H1 (cell line): ENCODE data around the gene RAB3C. TPM values are rescaled to one million over a fixed set of nuclear protein-coding genes. Genes with fewer than 3 reads are reported as not detected.
A peak's percentile ranks its signal among the peaks of the same experiment; 100 is the strongest.

Experiments used
- CTCF ChIA-PET: fragments of 300-600 bp; sonication (Branson Sonifier 250); formaldehyde crosslinking; loops from one replicate; lab custom pipeline; 2021; ENCODE audit not compliant: partially characterized antibody; lab: Charles Lee
- POLR2A ChIA-PET: fragments of 300-600 bp; sonication (Branson Sonifier 250); formaldehyde crosslinking; loops from one replicate; lab custom pipeline; 2021; ENCODE audit warnings: inconsistent platforms; ENCODE audit not compliant: partially characterized antibody; lab: Charles Lee
- DNase-seq, 2 experiments: peaks; one replicate each; pipeline versions ENCODE4 v3.0.0 to v3.0.0-alpha.2; 2010 to 2022; ENCODE audit warnings: low spot score in 2 of 2, low read depth in 1 of 2, mixed read lengths in 1 of 2
- FAIRE-seq: peaks from 2 replicates; lab custom pipeline; 2011; peaks lifted over from hg19 to GRCh38; lab: Jason Lieb, UNC
- H2AFZ ChIP-seq: 2 replicates; pipeline ENCODE4 v1.8.1; 2012; ENCODE audit warnings: low read length, inconsistent platforms
- H2AK5ac ChIP-seq: 2 replicates; pipeline ENCODE4 v1.6.1; 2013; ENCODE audit warnings: low read depth, low read length
- H2BK120ac ChIP-seq: replicated peaks from 2 replicates; pipeline ENCODE3; 2013; ENCODE audit warnings: low read depth, low read length, inconsistent platforms
- H2BK12ac ChIP-seq: 2 replicates; pipeline ENCODE4 v1.6.1; 2013; ENCODE audit warnings: low read depth, low read length
- H2BK15ac ChIP-seq: 2 replicates; pipeline ENCODE4 v1.6.1; 2013; ENCODE audit warnings: low read length
- H2BK20ac ChIP-seq: 2 replicates; pipeline ENCODE4 v1.6.1; 2013; ENCODE audit warnings: low read length
- H2BK5ac ChIP-seq: 2 replicates; pipeline ENCODE4 v1.6.1; 2013; ENCODE audit warnings: low read depth, low read length
- H3K14ac ChIP-seq: 2 replicates; pipeline ENCODE4 v1.6.1; 2013; ENCODE audit warnings: inconsistent platforms; ENCODE audit not compliant: insufficient read length
- H3K18ac ChIP-seq: 2 replicates; pipeline ENCODE4 v1.6.1; 2013; ENCODE audit warnings: low read length; ENCODE audit errors: extremely low read depth
- H3K23ac ChIP-seq: 2 replicates; pipeline ENCODE4 v1.6.1; 2013; ENCODE audit warnings: inconsistent platforms; ENCODE audit not compliant: insufficient read length
- H3K23me2 ChIP-seq: 2 replicates; pipeline ENCODE4 v1.6.1; 2013; ENCODE audit warnings: low read depth, low read length
- H3K27ac ChIP-seq: 2 replicates; pipeline ENCODE4 v1.6.1; 2011; ENCODE audit warnings: low read depth, low read length, inconsistent platforms
- H3K27me3 ChIP-seq, 4 experiments: replicated peaks in 1 of 4; 1 replicate in 1 of 4; 2 replicates in 3 of 4; pipeline versions ENCODE4 v1.6.1 to v1.8.1; 2011 to 2013; ENCODE audit warnings: low read length in 3 of 4, mild to moderate bottlenecking in 3 of 4, inconsistent platforms in 2 of 4, mixed read lengths in 2 of 4, moderate library complexity in 1 of 4; ENCODE audit not compliant: control insufficient read depth in 3 of 4, insufficient read depth in 3 of 4; ENCODE audit errors: extremely low read depth in 1 of 4
- H3K36me3 ChIP-seq, 4 experiments: 2 replicates each; pipeline versions ENCODE4 v1.6.1 to v1.8.1; 2011 to 2013; ENCODE audit warnings: mild to moderate bottlenecking in 4 of 4, low read length in 3 of 4, moderate library complexity in 2 of 4, control low read depth in 1 of 4, inconsistent platforms in 1 of 4; ENCODE audit not compliant: insufficient read depth in 4 of 4, control insufficient read depth in 2 of 4
- H3K4ac ChIP-seq: replicated peaks from 2 replicates; pipeline ENCODE3; 2013; ENCODE audit warnings: low read length, low read depth, mixed read lengths, inconsistent platforms; ENCODE audit not compliant: insufficient read length
- H3K4me1 ChIP-seq, 4 experiments: replicated peaks in 1 of 4; 1 replicate in 1 of 4; 2 replicates in 3 of 4; pipeline versions ENCODE4 v1.6.1 to v1.8.1; 2011 to 2013; ENCODE audit warnings: low read length in 3 of 4, inconsistent platforms in 2 of 4, mixed read lengths in 1 of 4; ENCODE audit not compliant: insufficient read depth in 4 of 4, control insufficient read depth in 3 of 4
- H3K4me2 ChIP-seq, 2 experiments: 2 replicates each; pipeline versions ENCODE4 v1.6.1 to v1.8.1; 2011 to 2013; ENCODE audit warnings: low read depth in 2 of 2, low read length in 2 of 2, control low read depth in 1 of 2, inconsistent platforms in 1 of 2, mild to moderate bottlenecking in 1 of 2; ENCODE audit not compliant: insufficient read depth in 1 of 2
- H3K4me3 ChIP-seq, 4 experiments: fragments of 200-600, 300-600 bp in 1 of 4; sonication (generic), shearing (Covaris generic), sonication (Bioruptor Twin) in 1 of 4; 2 replicates each; pipeline versions ENCODE4 v1.5.1 to v1.8.1; 2011 to 2016; ENCODE audit warnings: low read length in 4 of 4, low read depth in 3 of 4, control low read depth in 2 of 4, inconsistent platforms in 2 of 4, mild to moderate bottlenecking in 2 of 4, mixed read lengths in 1 of 4, moderate library complexity in 1 of 4; ENCODE audit not compliant: insufficient read depth in 2 of 4; ENCODE audit errors: extremely low read depth in 1 of 4
- H3K56ac ChIP-seq: replicated peaks from 2 replicates; pipeline ENCODE3; 2013; ENCODE audit warnings: low read depth, mild to moderate bottlenecking, mixed read lengths, low read length, inconsistent platforms; ENCODE audit not compliant: insufficient read length
- H3K79me1 ChIP-seq: 2 replicates; pipeline ENCODE4 v1.6.1; 2013; ENCODE audit warnings: low read depth, low read length, control low read depth
- H3K79me2 ChIP-seq, 2 experiments: 2 replicates each; pipeline versions ENCODE4 v1.6.1 to v1.8.1; 2012 to 2013; ENCODE audit warnings: low read length in 2 of 2, mild to moderate bottlenecking in 2 of 2, inconsistent platforms in 1 of 2; ENCODE audit not compliant: insufficient read depth in 2 of 2, control insufficient read depth in 1 of 2
- H3K9ac ChIP-seq, 4 experiments: replicated peaks in 1 of 4; 1 replicate in 1 of 4; 2 replicates in 3 of 4; pipeline versions ENCODE4 v1.6.1 to v1.8.1; 2011 to 2013; ENCODE audit warnings: low read depth in 3 of 4, low read length in 3 of 4, control low read depth in 2 of 4, mild to moderate bottlenecking in 2 of 4, moderate library complexity in 2 of 4, inconsistent platforms in 1 of 4; ENCODE audit errors: extremely low read depth in 1 of 4
- H3K9me3 ChIP-seq, 2 experiments: 2 replicates each; pipeline versions ENCODE4 v1.6.1 to v1.8.1; 2012 to 2013; ENCODE audit warnings: mild to moderate bottlenecking in 2 of 2, moderate library complexity in 2 of 2, control low read depth in 1 of 2, inconsistent platforms in 1 of 2, low read depth in 1 of 2, low read length in 1 of 2, mixed read lengths in 1 of 2; ENCODE audit not compliant: insufficient read depth in 2 of 2
- H4K20me1 ChIP-seq, 2 experiments: replicated peaks in 1 of 2; 2 replicates each; pipeline versions ENCODE3 to v1.8.1; 2011 to 2013; ENCODE audit warnings: inconsistent platforms in 2 of 2, low read length in 2 of 2, mild to moderate bottlenecking in 1 of 2; ENCODE audit not compliant: insufficient read depth in 2 of 2, control insufficient read depth in 1 of 2
- H4K5ac ChIP-seq: 2 replicates; pipeline ENCODE4 v1.6.1; 2013; ENCODE audit warnings: low read length, low read depth, mixed read lengths, inconsistent platforms; ENCODE audit not compliant: insufficient read length
- H4K8ac ChIP-seq: 2 replicates; pipeline ENCODE4 v1.8.0; 2013; ENCODE audit warnings: mild to moderate bottlenecking, moderate library complexity, low read length, inconsistent platforms; ENCODE audit not compliant: insufficient read depth; ENCODE audit errors: extremely low read depth
- H4K91ac ChIP-seq: replicated peaks from 2 replicates; pipeline ENCODE3; 2013; ENCODE audit warnings: low read length, mixed read lengths, inconsistent platforms; ENCODE audit not compliant: insufficient read length
- ASH2L ChIP-seq: fragments of 200-600, 300-600 bp; sonication (generic); IDR thresholded peaks from one replicate; pipeline ENCODE4 v1.7.1; 2017; ENCODE audit warnings: low read length
- BCL11A ChIP-seq, 2 experiments: IDR thresholded peaks; one replicate each; pipeline ENCODE4 v1.6.1; 2011; ENCODE audit warnings: low read depth in 2 of 2, low read length in 2 of 2, mild to moderate bottlenecking in 2 of 2
- CREB1 ChIP-seq: IDR thresholded peaks from 2 replicates; pipeline ENCODE4 v1.6.1; 2012; ENCODE audit warnings: inconsistent platforms
- SUZ12 ChIP-seq: fragments of 200-600 bp; sonication (generic); IDR thresholded peaks from 2 replicates; pipeline ENCODE4 v1.6.1; 2012; ENCODE audit warnings: mild to moderate bottlenecking, inconsistent platforms, low read length, moderate library complexity, mixed read lengths
- TAF1 ChIP-seq: IDR thresholded peaks from 2 replicates; pipeline ENCODE4 v1.6.1; 2011; ENCODE audit warnings: mild to moderate bottlenecking, low read depth, low read length
- YY1 ChIP-seq: IDR thresholded peaks from 2 replicates; pipeline ENCODE4 v1.6.1; 2011; ENCODE audit warnings: low read depth, mild to moderate bottlenecking, low read length
- WGBS, 2 experiments: shearing (Covaris generic) in 1 of 2; methylation state at CpG; one replicate each; pipeline versions ENCODE4 v1.1.6 to v1.1.7; 2013 to 2015; ENCODE audit warnings: low lambda C conversion rate in 2 of 2, mixed read lengths in 2 of 2, inconsistent platforms in 1 of 2, low coverage in 1 of 2, missing lambda C conversion rate in 1 of 2; ENCODE audit not compliant: insufficient replicate concordance in 2 of 2, insufficient coverage in 1 of 2, insufficient read length in 1 of 2; ENCODE audit errors: extremely low coverage in 1 of 2, missing lambda C conversion rate in 1 of 2; 5-methylcytosine and 5-hydroxymethylcytosine counted together
- polyA plus RNA-seq, 7 experiments: library from polyadenylated mRNA; depleted of rRNA in 3 of 7; stranded (reverse) in 5 of 7; unstranded in 2 of 7; fragments of >200 nt in 5 of 7; fragments of 200-250 nt in 2 of 7; gene quantifications; 1 replicate in 5 of 7; 2 replicates in 1 of 7; 4 replicates in 1 of 7; pipeline versions ENCODE4 v1.2.1 to v1.2.3, GENCODE V29; 2011 to 2013; ENCODE audit warnings: missing spikeins in 2 of 7, mixed read lengths in 2 of 7
- total RNA-seq: library from RNA; stranded (reverse); fragmentation: NEBNext Ultra II Directional; extraction: Animal tissue kit (Norgen Biotek cat#: 25700); gene quantifications from 2 replicates; pipeline ENCODE4 v1.2.1, GENCODE V29; 2021
- TF ChIP-seq, protein P1 (sequence below): IDR thresholded peaks from 2 replicates; pipeline ENCODE4 v1.6.1; 2012; ENCODE audit warnings: low read length, inconsistent platforms

The RAB3C gene
- total and polyA plus RNA-seq, 2 of the 8 experiments (the other 6 are each of a cell fraction or from before 2014, with no cell fraction given) = 14.7 to 18.3 TPM

DNA sequence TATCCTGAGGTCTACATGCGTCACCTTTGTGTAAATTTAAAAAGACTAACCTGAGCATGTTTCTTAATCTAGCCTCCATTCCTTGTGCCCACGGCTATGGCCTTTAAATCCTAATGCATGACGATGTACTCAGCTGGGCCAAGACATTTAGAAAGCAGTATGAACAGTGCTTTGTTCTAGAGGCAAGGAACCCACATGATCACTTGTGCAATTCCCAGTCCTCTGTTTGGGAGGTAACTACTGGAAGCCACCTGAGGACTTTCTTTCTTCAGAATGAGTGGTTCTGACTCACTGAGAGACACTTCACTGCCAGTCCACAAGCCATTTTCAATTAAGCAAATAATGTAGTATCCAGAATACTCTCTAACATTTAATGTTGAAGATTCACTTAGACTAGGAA, 181.3 kb downstream of the RAB3C start:
- Histone ChIP-seq H3K14ac (peak overlapping the region; percentile 23), H3K36me3 (no peaks in the 10 kb centered on the region), H3K79me1 (no peaks in the 10 kb centered on the region), H4K8ac (no peak overlapping the region), H3K4me2 (no peak overlapping the region), H2AK5ac (no peak overlapping the region), H3K23me2 (peaks cover 2% of the 10 kb centered on the region; the same call in 1 of the 2 replicates), H2BK5ac (no peak overlapping the region), H3K9me3 (no peaks in the 10 kb centered on the region), H3K27ac (no peak overlapping the region), H2BK12ac (no peak overlapping the region), H4K5ac (no peak overlapping the region), H4K91ac (no peak overlapping the region), H2AFZ (no peak overlapping the region), H3K4me3 (no peak overlapping the region), H3K23ac (peak overlapping the region; percentile 70), H2BK120ac (no peak overlapping the region), H3K56ac (no peak overlapping the region), H3K18ac (no peak overlapping the region), H3K4me1 (no peaks in the 10 kb centered on the region), H3K9ac (no peak overlapping the region), H4K20me1 (no peaks in the 10 kb centered on the region), H3K4ac (no peak overlapping the region), H2BK15ac (no peak overlapping the region), H3K27me3 (no peaks in the 10 kb centered on the region), H2BK20ac (no peak overlapping the region), H3K79me2 (no peaks in the 10 kb centered on the region)
- FAIRE-seq (no peak), DNase-seq (no peak)
- CTCF ChIA-PET = no interaction called here
- 93% methylated on average over 3 of the region's 3 CpGs; no CpG with 5 or more reads in 1 of the 2 experiments for WGBS, 2 experiments
- POLR2A ChIA-PET = no interaction called here
- no peak for TF ChIP-seq TAF1
- no peak for TF ChIP-seq YY1
- no peak for TF ChIP-seq SUZ12
- no peak for TF ChIP-seq BCL11A (IDR thresholded peaks at IDR 0.05; ENCODE audit: low read depth in 2 of 2, low read length in 2 of 2)
- no peak for TF ChIP-seq CREB1
- TF ChIP-seq, protein P1, sequence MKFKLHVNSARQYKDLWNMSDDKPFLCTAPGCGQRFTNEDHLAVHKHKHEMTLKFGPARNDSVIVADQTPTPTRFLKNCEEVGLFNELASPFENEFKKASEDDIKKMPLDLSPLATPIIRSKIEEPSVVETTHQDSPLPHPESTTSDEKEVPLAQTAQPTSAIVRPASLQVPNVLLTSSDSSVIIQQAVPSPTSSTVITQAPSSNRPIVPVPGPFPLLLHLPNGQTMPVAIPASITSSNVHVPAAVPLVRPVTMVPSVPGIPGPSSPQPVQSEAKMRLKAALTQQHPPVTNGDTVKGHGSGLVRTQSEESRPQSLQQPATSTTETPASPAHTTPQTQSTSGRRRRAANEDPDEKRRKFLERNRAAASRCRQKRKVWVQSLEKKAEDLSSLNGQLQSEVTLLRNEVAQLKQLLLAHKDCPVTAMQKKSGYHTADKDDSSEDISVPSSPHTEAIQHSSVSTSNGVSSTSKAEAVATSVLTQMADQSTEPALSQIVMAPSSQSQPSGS = no peak
- no peak for TF ChIP-seq ASH2L
